ENCODE data around the gene UGCG. TPM values are rescaled to one million over a fixed set of nuclear protein-coding genes. Genes with fewer than 3 reads are reported as not detected.

The UGCG gene
- total RNA-seq, 1 experiment from 2014 or later: 23.1 TPM

DNA sequence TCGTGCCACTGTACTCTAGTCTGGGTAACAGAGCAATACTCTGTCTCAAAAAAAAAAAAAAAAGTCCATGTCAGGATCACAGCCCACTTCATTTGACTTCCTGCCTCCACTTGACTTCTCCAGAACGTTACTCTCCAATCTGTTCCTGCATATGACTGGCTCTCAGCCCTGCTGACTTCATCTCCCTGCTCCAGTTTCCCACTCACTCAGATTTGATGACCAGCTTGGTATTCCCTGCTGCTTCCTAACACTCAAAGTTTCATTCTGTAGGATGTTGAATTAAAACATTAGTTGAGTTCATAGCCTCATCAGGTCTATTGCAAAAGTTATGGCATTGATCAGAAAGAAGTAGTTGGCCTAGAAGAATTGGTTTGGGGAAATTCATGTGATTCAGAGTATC is 52.3 kb downstream of the UGCG start:
- Histone ChIP-seq H3K4me3 (ENCODE audit: low read depth, low read length, poor library complexity, severe bottlenecking) (no peak overlapping the region), H3K9me3 (ENCODE audit: low read depth, low read length, poor library complexity, severe bottlenecking) (no peaks in the 10 kb centered on the region), H3K27me3 (replicated peaks; ENCODE audit: insufficient read depth, low read depth, low read length, poor library complexity) (no peaks in the 10 kb centered on the region), H3K36me3 (ENCODE audit: insufficient read depth, low read length, poor library complexity, severe bottlenecking) (no peaks in the 10 kb centered on the region), H3K4me1 (ENCODE audit: insufficient read depth, low read length, poor library complexity, severe bottlenecking) (no peaks in the 10 kb centered on the region), H3K27ac (ENCODE audit: low read depth, low read length, poor library complexity, severe bottlenecking) (no peak overlapping the region)
- intact Hi-C loops (cut with micrococcal nuclease; ENCODE audit: unreplicated experiment): no loop called here
- ChIA-PET CTCF (no interaction called here), POLR2A (ENCODE audit: low non-redundant PET) (interaction anchor here (0.6 to 0.7 kb wide), 2 partner anchors 63 to 326 kb away, joined by 3 to 10 read pairs; no protein-coding TSS in a partner anchor)
- DNase-seq (ENCODE audit: low spot score): no peak
- TF ChIP-seq, protein P1, sequence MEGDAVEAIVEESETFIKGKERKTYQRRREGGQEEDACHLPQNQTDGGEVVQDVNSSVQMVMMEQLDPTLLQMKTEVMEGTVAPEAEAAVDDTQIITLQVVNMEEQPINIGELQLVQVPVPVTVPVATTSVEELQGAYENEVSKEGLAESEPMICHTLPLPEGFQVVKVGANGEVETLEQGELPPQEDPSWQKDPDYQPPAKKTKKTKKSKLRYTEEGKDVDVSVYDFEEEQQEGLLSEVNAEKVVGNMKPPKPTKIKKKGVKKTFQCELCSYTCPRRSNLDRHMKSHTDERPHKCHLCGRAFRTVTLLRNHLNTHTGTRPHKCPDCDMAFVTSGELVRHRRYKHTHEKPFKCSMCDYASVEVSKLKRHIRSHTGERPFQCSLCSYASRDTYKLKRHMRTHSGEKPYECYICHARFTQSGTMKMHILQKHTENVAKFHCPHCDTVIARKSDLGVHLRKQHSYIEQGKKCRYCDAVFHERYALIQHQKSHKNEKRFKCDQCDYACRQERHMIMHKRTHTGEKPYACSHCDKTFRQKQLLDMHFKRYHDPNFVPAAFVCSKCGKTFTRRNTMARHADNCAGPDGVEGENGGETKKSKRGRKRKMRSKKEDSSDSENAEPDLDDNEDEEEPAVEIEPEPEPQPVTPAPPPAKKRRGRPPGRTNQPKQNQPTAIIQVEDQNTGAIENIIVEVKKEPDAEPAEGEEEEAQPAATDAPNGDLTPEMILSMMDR (conservative IDR thresholded peaks at IDR 0.05; ENCODE audit: low read depth, low read length): no peak
- no peak for TF ChIP-seq EZH2 (IDR thresholded peaks at IDR 0.05; ENCODE audit: borderline replicate concordance, low read depth, low read length, poor library complexity, severe bottlenecking)
- BruUV-seq (replicated peaks): no TSS peak

DNA sequence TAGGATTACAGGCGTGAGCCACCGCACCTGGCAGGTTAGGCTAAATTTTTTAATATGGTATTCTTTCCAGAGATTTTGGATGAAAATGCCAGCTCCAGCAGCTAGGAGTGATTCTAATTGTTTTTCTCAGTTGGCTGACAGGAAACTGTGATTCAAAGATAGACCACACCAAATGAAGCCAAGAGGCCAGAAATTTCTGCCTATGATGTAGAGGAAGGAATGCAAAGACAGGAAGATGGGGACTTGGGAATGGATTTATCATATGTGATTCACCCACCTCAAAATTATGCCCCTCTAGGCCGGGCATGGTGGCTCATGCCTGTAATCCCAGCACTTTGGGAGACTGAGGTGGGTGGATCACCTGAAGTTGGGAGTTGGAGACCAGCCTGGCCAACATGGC is 53.3 kb downstream of the UGCG start:
- no peak for TF ChIP-seq EZH2 (IDR thresholded peaks at IDR 0.05; ENCODE audit: borderline replicate concordance, low read depth, low read length, poor library complexity, severe bottlenecking)
- TF ChIP-seq, protein P1 (conservative IDR thresholded peaks at IDR 0.05; ENCODE audit: low read depth, low read length): no peak
- Histone ChIP-seq H3K4me3 (ENCODE audit: low read depth, low read length, poor library complexity, severe bottlenecking) (no peak overlapping the region), H3K9me3 (ENCODE audit: low read depth, low read length, poor library complexity, severe bottlenecking) (no peaks in the 10 kb centered on the region), H3K4me1 (ENCODE audit: insufficient read depth, low read length, poor library complexity, severe bottlenecking) (no peaks in the 10 kb centered on the region), H3K36me3 (ENCODE audit: insufficient read depth, low read length, poor library complexity, severe bottlenecking) (no peaks in the 10 kb centered on the region), H3K27me3 (replicated peaks; ENCODE audit: insufficient read depth, low read depth, low read length, poor library complexity) (no peaks in the 10 kb centered on the region), H3K27ac (ENCODE audit: low read depth, low read length, poor library complexity, severe bottlenecking) (no peak overlapping the region)
- CTCF ChIA-PET: no interaction called here
- no TSS peak for BruUV-seq (replicated peaks)
- no peak for DNase-seq (ENCODE audit: low spot score)
- intact Hi-C loops (cut with micrococcal nuclease; ENCODE audit: unreplicated experiment): no loop called here
- POLR2A ChIA-PET (ENCODE audit: low non-redundant PET): no interaction called here

DNA sequence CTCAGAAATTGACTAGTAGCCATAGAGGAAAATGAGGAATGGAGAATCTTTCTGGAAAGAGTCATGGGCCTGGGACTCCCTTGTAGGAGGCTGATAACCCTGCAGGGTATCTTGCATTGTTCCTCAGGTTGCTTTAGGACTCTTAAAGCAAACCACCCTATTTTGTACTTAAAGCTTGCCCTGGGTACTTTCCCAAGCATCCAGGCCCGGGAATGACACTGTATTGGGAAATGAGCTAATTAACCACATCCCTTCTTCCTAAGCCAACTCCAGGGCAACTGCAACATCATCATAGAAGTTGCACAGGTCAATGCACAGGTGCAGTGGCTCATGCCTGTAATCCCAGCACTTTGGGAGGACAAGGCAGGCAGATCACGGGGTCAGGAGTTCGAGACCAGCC is 55.9 kb downstream of the UGCG start:
- DNase-seq (ENCODE audit: low spot score): no peak
- ChIA-PET POLR2A (ENCODE audit: low non-redundant PET) (no interaction called here), CTCF (no interaction called here)
- Histone ChIP-seq H3K4me3 (ENCODE audit: low read depth, low read length, poor library complexity, severe bottlenecking) (no peak overlapping the region), H3K4me1 (ENCODE audit: insufficient read depth, low read length, poor library complexity, severe bottlenecking) (peaks cover 4% of the 10 kb centered on the region), H3K27ac (ENCODE audit: low read depth, low read length, poor library complexity, severe bottlenecking) (no peak overlapping the region), H3K36me3 (ENCODE audit: insufficient read depth, low read length, poor library complexity, severe bottlenecking) (no peaks in the 10 kb centered on the region), H3K27me3 (replicated peaks; ENCODE audit: insufficient read depth, low read depth, low read length, poor library complexity) (no peaks in the 10 kb centered on the region), H3K9me3 (ENCODE audit: low read depth, low read length, poor library complexity, severe bottlenecking) (no peaks in the 10 kb centered on the region)
- intact Hi-C loops (cut with micrococcal nuclease; ENCODE audit: unreplicated experiment): no loop called here
- BruUV-seq (replicated peaks): no TSS peak
- no peak for TF ChIP-seq EZH2 (IDR thresholded peaks at IDR 0.05; ENCODE audit: borderline replicate concordance, low read depth, low read length, poor library complexity, severe bottlenecking)
- TF ChIP-seq, protein P1 (conservative IDR thresholded peaks at IDR 0.05; ENCODE audit: low read depth, low read length): no peak

All from A673 (cell line).